Measurements from ENCODE around the gene ZBTB16. TPM values are rescaled to one million over a fixed set of nuclear protein-coding genes. Genes with fewer than 3 reads are reported as not detected.

Gene ZBTB16
- total and polyA plus RNA-seq, 4 donors = 8.9 to 140 (median 34.5) TPM

DNA sequence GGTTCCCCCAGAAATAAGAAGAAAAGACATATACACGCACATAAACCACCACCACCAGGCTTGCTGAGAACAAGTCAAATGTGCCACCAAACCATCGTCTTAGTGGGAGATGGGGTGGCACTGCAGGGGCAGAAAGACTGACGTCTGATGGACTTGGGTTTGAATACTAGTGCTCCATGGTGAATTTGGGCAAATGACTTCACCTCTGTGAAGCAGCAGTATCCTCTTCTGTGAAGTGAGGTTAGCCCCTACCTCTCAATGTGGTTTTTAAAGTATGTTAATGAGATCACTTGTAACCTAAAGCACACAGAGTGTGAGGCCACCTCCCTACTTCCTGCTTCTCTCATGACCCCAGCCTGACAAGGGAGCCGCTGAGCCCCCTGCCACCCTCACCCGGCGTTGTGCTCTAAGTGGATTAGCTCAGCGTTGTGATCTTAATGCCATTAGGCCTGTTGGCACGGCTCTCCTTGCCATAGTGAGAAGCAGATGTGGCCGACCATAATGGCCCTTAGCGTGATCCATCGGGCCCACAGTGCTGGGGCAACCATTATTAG is 14.4 kb downstream of the ZBTB16 start:
- 87% methylated on average over 11 of the region's 11 CpGs for WGBS
- Histone ChIP-seq H3K9ac (ENCODE audit: low read depth in 1 of 2, low read length in 2 of 2) (no peak overlapping the region), H3K36me3 (ENCODE audit: control insufficient read depth in 4 of 4, insufficient read depth in 3 of 4, low read depth in 1 of 4, low read length in 3 of 4) (peaks cover 3 to 19% (median 11%) of the 10 kb centered on the region in 4 donors), H3K9me3 (ENCODE audit: control insufficient read depth in 4 of 4, low read length in 3 of 4) (no peaks in the 10 kb centered on the region), H3K27ac (ENCODE audit: low read depth in 1 of 2, low read length in 2 of 2) (peak overlapping the region in 1 of 2 donors; percentile 1), H3K27me3 (ENCODE audit: control insufficient read depth in 4 of 4, insufficient read depth in 4 of 4, low read length in 3 of 4) (no peaks in the 10 kb centered on the region), H3K4me1 (ENCODE audit: control insufficient read depth in 4 of 4, insufficient read depth in 4 of 4, low read length in 3 of 4) (peaks cover 21 to 71% (median 50%) of the 10 kb centered on the region in 4 donors), H3K4me3 (ENCODE audit: low read depth in 1 of 3, low read length in 3 of 3) (no peak overlapping the region)
- TF ChIP-seq, protein P1, sequence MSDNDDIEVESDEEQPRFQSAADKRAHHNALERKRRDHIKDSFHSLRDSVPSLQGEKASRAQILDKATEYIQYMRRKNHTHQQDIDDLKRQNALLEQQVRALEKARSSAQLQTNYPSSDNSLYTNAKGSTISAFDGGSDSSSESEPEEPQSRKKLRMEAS (IDR thresholded peaks at IDR 0.05) = no peak
- no peak for TF ChIP-seq HNF4A (conservative IDR thresholded peaks at IDR 0.05)
- no peak for TF ChIP-seq TAF1 (conservative IDR thresholded peaks at IDR 0.05)
- no peak for TF ChIP-seq EGR1 (IDR thresholded peaks at IDR 0.05; ENCODE audit: low read depth in 2 of 2)
- TF ChIP-seq, protein P2, sequence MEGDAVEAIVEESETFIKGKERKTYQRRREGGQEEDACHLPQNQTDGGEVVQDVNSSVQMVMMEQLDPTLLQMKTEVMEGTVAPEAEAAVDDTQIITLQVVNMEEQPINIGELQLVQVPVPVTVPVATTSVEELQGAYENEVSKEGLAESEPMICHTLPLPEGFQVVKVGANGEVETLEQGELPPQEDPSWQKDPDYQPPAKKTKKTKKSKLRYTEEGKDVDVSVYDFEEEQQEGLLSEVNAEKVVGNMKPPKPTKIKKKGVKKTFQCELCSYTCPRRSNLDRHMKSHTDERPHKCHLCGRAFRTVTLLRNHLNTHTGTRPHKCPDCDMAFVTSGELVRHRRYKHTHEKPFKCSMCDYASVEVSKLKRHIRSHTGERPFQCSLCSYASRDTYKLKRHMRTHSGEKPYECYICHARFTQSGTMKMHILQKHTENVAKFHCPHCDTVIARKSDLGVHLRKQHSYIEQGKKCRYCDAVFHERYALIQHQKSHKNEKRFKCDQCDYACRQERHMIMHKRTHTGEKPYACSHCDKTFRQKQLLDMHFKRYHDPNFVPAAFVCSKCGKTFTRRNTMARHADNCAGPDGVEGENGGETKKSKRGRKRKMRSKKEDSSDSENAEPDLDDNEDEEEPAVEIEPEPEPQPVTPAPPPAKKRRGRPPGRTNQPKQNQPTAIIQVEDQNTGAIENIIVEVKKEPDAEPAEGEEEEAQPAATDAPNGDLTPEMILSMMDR (IDR thresholded peaks at IDR 0.05; ENCODE audit: low read depth, low read length, missing input control) = no peak
- no peak for TF ChIP-seq NR2F2 (IDR thresholded peaks at IDR 0.05)
- TF ChIP-seq HNF4G (IDR thresholded peaks at IDR 0.05) = no peak
- TF ChIP-seq, protein P3, sequence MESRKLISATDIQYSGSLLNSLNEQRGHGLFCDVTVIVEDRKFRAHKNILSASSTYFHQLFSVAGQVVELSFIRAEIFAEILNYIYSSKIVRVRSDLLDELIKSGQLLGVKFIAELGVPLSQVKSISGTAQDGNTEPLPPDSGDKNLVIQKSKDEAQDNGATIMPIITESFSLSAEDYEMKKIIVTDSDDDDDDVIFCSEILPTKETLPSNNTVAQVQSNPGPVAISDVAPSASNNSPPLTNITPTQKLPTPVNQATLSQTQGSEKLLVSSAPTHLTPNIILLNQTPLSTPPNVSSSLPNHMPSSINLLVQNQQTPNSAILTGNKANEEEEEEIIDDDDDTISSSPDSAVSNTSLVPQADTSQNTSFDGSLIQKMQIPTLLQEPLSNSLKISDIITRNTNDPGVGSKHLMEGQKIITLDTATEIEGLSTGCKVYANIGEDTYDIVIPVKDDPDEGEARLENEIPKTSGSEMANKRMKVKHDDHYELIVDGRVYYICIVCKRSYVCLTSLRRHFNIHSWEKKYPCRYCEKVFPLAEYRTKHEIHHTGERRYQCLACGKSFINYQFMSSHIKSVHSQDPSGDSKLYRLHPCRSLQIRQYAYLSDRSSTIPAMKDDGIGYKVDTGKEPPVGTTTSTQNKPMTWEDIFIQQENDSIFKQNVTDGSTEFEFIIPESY (IDR thresholded peaks at IDR 0.05) = no peak
- TF ChIP-seq, protein P4, sequence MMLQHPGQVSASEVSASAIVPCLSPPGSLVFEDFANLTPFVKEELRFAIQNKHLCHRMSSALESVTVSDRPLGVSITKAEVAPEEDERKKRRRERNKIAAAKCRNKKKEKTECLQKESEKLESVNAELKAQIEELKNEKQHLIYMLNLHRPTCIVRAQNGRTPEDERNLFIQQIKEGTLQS (IDR thresholded peaks at IDR 0.05) = no peak
- no peak for DNase-seq (ENCODE audit: low spot score)

DNA sequence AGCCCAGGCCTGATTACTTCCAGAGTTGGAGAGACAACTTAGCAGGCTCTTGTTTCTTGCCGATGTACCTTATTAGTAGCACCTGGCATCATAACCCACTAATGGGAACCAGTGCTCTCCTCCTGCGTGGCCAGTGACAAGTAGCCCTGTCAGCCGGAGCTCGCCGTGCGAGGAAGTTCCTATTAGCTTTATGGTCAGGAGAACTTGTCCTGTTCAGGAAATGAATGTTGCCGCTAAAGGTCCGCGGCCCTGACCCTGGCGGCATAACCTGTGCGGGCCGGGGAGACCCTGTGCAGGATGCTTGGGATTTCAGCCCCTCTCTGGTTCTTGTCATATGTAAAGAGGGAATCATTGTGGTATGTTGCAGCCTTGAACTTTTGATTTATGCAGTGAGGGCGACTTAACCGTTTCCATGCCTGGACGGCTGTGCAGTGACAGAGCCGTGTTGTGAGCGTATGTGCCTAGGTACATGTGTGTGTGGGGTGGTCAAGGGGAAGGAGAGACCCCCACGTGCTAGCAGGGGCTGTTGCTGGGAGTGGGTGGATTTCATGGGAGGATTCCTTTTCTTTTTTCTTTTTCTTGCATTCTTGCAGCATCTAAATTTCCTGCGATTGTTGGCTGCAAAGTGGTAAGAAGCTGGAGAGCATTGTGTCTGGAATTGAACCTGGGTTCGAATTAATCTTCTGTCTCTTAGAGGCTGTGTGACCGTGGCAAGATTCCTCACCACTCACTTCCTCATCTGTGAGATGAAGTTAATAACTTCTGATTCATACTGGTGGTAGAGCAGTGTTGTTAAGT is 15.2 kb downstream of the ZBTB16 start:
- Histone ChIP-seq H3K27me3 (ENCODE audit: control insufficient read depth in 4 of 4, insufficient read depth in 4 of 4, low read length in 3 of 4) (no peaks in the 10 kb centered on the region), H3K4me3 (ENCODE audit: low read depth in 1 of 3, low read length in 3 of 3) (no peak overlapping the region), H3K4me1 (ENCODE audit: control insufficient read depth in 4 of 4, insufficient read depth in 4 of 4, low read length in 3 of 4) (peaks cover 20 to 79% (median 57%) of the 10 kb centered on the region in 4 donors), H3K9ac (ENCODE audit: low read depth in 1 of 2, low read length in 2 of 2) (no peak overlapping the region), H3K9me3 (ENCODE audit: control insufficient read depth in 4 of 4, low read length in 3 of 4) (no peaks in the 10 kb centered on the region), H3K36me3 (ENCODE audit: control insufficient read depth in 4 of 4, insufficient read depth in 3 of 4, low read depth in 1 of 4, low read length in 3 of 4) (peaks cover 3 to 16% (median 8%) of the 10 kb centered on the region in 4 donors), H3K27ac (ENCODE audit: low read depth in 1 of 2, low read length in 2 of 2) (peak overlapping the region in 1 of 2 donors; percentile 13)
- TF ChIP-seq GABPA (IDR thresholded peaks at IDR 0.05 in 1 of 2, conservative IDR thresholded peaks at IDR 0.05 in 1 of 2) = no peak
- peak; percentile 37 for TF ChIP-seq NR2F2 (IDR thresholded peaks at IDR 0.05)
- no peak for DNase-seq (ENCODE audit: low spot score)
- WGBS = 81% methylated on average over 21 of the region's 21 CpGs

DNA sequence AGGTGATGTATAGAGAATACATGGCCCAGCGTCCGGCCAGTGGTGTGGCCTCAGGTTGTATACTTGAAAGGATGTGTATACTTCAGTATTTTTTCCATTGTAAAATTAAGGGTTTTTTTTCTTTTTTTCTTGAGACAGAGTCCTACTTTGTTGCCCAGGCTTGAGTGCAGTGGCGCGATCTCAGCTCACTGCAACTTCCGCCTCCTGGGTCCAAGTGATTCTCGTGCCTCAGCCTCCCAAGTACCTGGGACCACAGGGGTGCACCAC is 15.8 kb downstream of the ZBTB16 start:
- 97% methylated on average over 6 of the region's 6 CpGs for WGBS
- H3K4me3 ChIP-seq (ENCODE audit: low read depth in 1 of 3, low read length in 3 of 3) = no peak overlapping the region
- H3K27ac ChIP-seq (ENCODE audit: low read depth in 1 of 2, low read length in 2 of 2) = no peak overlapping the region
- peaks cover 3 to 16% (median 8%) of the 10 kb centered on the region in 4 donors for H3K36me3 ChIP-seq (ENCODE audit: control insufficient read depth in 4 of 4, insufficient read depth in 3 of 4, low read depth in 1 of 4, low read length in 3 of 4)
- DNase-seq (ENCODE audit: low spot score) = no peak
- no peaks in the 10 kb centered on the region for H3K9me3 ChIP-seq (ENCODE audit: control insufficient read depth in 4 of 4, low read length in 3 of 4)
- H3K9ac ChIP-seq (ENCODE audit: low read depth in 1 of 2, low read length in 2 of 2) = no peak overlapping the region
- TF ChIP-seq RXRA (IDR thresholded peaks at IDR 0.05) (no peak), TAF1 (conservative IDR thresholded peaks at IDR 0.05) (no peak), YY1 (IDR thresholded peaks at IDR 0.05) (no peak), HNF4G (IDR thresholded peaks at IDR 0.05) (no peak), NR2F2 (IDR thresholded peaks at IDR 0.05) (no peak), SP1 (IDR thresholded peaks at IDR 0.05) (no peak), EGR1 (IDR thresholded peaks at IDR 0.05; ENCODE audit: low read depth in 2 of 2) (no peak), HNF4A (conservative IDR thresholded peaks at IDR 0.05) (no peak), FOXA1 (IDR thresholded peaks at IDR 0.05) (no peak)
- TF ChIP-seq, protein P3 (IDR thresholded peaks at IDR 0.05) = no peak
- TF ChIP-seq, protein P4 (IDR thresholded peaks at IDR 0.05) = no peak
- H3K27me3 ChIP-seq (ENCODE audit: control insufficient read depth in 4 of 4, insufficient read depth in 4 of 4, low read length in 3 of 4) = no peaks in the 10 kb centered on the region
- peaks cover 20 to 84% (median 61%) of the 10 kb centered on the region in 4 donors for H3K4me1 ChIP-seq (ENCODE audit: control insufficient read depth in 4 of 4, insufficient read depth in 4 of 4, low read length in 3 of 4)

Data from liver (tissue), 9 donors.